GM12865 (cell line): ENCODE results near the gene SLC1A7.

Experiments
- DNase-seq: peaks from one replicate; pipeline ENCODE4 v3.0.0; 2010; ENCODE audit warnings: low read depth
- H3K4me3 ChIP-seq: 2 replicates; pipeline ENCODE4 v1.5.1; 2011; ENCODE audit warnings: mild to moderate bottlenecking, low read depth, low read length, control low read depth
- TF ChIP-seq, protein P1 (sequence below): IDR thresholded peaks from 2 replicates; pipeline ENCODE4 v1.5.1; 2011; ENCODE audit warnings: low read length, control low read depth, low read depth, inconsistent platforms; ENCODE audit not compliant: insufficient read depth; ENCODE audit errors: missing control alignments

SLC1A7 gene

DNA sequence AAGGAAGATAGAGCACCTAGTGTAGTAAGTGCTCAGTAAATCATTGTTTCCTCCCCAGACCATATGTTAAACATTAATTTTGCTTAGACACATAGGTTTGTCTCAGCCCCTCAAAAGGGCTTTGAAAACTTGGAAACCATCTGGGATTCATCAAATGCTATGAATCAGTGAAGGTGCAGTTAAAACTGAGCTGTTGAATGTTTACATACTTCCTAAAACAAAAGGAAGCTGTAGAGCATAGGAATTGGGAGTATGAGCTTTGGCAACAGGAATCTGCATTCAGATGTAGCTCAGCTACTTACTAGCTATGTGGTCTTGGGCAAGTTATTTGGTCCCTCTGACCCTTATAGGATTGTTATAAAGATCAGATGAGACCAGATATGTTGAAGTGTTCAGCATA, 99.2 kb downstream of the SLC1A7 start:
- no peak for DNase-seq
- TF ChIP-seq, protein P1, sequence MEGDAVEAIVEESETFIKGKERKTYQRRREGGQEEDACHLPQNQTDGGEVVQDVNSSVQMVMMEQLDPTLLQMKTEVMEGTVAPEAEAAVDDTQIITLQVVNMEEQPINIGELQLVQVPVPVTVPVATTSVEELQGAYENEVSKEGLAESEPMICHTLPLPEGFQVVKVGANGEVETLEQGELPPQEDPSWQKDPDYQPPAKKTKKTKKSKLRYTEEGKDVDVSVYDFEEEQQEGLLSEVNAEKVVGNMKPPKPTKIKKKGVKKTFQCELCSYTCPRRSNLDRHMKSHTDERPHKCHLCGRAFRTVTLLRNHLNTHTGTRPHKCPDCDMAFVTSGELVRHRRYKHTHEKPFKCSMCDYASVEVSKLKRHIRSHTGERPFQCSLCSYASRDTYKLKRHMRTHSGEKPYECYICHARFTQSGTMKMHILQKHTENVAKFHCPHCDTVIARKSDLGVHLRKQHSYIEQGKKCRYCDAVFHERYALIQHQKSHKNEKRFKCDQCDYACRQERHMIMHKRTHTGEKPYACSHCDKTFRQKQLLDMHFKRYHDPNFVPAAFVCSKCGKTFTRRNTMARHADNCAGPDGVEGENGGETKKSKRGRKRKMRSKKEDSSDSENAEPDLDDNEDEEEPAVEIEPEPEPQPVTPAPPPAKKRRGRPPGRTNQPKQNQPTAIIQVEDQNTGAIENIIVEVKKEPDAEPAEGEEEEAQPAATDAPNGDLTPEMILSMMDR, result no peak
- H3K4me3 ChIP-seq, result no peak overlapping the region

DNA sequence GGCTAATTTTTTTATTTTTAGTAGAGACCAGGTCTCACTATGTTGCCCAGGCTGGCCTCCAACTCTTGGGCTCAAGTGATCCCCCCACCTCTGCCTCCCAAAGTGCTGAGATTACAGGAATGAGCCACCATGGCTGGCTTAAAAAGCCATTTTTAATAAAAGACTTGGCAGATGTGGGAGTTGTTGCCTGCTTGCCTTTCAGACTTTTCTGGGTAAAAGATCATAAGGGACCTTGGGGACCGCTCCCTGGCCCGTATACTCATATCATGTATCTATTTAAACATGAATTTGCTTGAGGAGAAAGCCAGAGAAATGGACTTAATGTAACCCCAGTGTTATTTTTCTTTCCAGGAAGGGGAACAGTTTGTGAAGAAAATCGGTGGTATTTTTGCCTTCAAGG, 103.9 kb downstream of the SLC1A7 start:
- DNase-seq, result no peak
- TF ChIP-seq, protein P1, result no peak
- H3K4me3 ChIP-seq, result no peak overlapping the region
